ENCODE measurements around the gene MORC2. TPM values are rescaled to one million over a fixed set of nuclear protein-coding genes. Genes with fewer than 3 reads are reported as not detected.

The MORC2 gene
- total RNA-seq, 1 experiment from 2014 or later = 36.1 TPM

DNA sequence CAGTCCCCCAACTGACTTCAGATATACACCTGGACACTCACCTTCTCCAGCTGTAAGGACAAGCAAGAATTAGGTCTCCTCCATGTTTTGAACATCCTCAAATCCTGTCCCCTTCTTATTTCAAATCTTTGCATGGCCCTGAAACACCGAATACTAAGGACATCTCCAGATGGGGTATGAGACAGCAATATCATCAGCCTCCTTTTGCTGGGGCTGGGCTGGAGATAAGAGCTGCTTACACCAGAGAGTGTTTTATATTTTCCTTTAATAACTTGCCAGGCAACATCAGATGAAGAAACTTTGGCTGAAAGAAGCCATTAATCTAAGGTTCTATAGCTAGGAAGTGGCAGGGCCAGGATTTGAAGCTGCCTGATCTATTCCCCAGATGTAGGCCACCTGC is 22.1 kb upstream of the MORC2 start:
- no peak for DNase-seq (ENCODE audit: unreplicated experiment)
- H3K27me3 Mint-ChIP-seq (ENCODE audit: insufficient read depth, unreplicated experiment) = no peaks in the 10 kb centered on the region
- H3K9me3 Mint-ChIP-seq (ENCODE audit: unreplicated experiment) = no peaks in the 10 kb centered on the region
- TF ChIP-seq, protein P1, sequence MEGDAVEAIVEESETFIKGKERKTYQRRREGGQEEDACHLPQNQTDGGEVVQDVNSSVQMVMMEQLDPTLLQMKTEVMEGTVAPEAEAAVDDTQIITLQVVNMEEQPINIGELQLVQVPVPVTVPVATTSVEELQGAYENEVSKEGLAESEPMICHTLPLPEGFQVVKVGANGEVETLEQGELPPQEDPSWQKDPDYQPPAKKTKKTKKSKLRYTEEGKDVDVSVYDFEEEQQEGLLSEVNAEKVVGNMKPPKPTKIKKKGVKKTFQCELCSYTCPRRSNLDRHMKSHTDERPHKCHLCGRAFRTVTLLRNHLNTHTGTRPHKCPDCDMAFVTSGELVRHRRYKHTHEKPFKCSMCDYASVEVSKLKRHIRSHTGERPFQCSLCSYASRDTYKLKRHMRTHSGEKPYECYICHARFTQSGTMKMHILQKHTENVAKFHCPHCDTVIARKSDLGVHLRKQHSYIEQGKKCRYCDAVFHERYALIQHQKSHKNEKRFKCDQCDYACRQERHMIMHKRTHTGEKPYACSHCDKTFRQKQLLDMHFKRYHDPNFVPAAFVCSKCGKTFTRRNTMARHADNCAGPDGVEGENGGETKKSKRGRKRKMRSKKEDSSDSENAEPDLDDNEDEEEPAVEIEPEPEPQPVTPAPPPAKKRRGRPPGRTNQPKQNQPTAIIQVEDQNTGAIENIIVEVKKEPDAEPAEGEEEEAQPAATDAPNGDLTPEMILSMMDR (IDR thresholded peaks at IDR 0.05; ENCODE audit: unreplicated experiment) = no peak
- CTCF ChIA-PET = no interaction called here
- H3K4me3 Mint-ChIP-seq (ENCODE audit: unreplicated experiment) = no peak overlapping the region
- POLR2A ChIA-PET = no interaction called here
- no peak overlapping the region for H3K27ac Mint-ChIP-seq (ENCODE audit: low read depth, unreplicated experiment)
- no peaks in the 10 kb centered on the region for H3K36me3 Mint-ChIP-seq (ENCODE audit: insufficient read depth, unreplicated experiment)
- no peaks in the 10 kb centered on the region for H3K4me1 Mint-ChIP-seq (ENCODE audit: insufficient read depth, unreplicated experiment)
- intact Hi-C loops (cut with micrococcal nuclease) = no loop called here
- no TSS peak for BruUV-seq (replicated peaks)

GRCh38 chr22:30989474-30989873 is 20.9 kb upstream of the MORC2 start:
- BruUV-seq (replicated peaks) = no TSS peak
- POLR2A ChIA-PET = no interaction called here
- no peak for DNase-seq (ENCODE audit: unreplicated experiment)
- Mint-ChIP-seq H3K27ac (ENCODE audit: low read depth, unreplicated experiment) (no peak overlapping the region), H3K36me3 (ENCODE audit: insufficient read depth, unreplicated experiment) (no peaks in the 10 kb centered on the region), H3K27me3 (ENCODE audit: insufficient read depth, unreplicated experiment) (no peaks in the 10 kb centered on the region), H3K9me3 (ENCODE audit: unreplicated experiment) (no peaks in the 10 kb centered on the region), H3K4me1 (ENCODE audit: insufficient read depth, unreplicated experiment) (no peaks in the 10 kb centered on the region), H3K4me3 (ENCODE audit: unreplicated experiment) (no peak overlapping the region)
- TF ChIP-seq, protein P1 (IDR thresholded peaks at IDR 0.05; ENCODE audit: unreplicated experiment) = no peak
- intact Hi-C loops (cut with micrococcal nuclease) = no loop called here
- CTCF ChIA-PET = no interaction called here

DNA sequence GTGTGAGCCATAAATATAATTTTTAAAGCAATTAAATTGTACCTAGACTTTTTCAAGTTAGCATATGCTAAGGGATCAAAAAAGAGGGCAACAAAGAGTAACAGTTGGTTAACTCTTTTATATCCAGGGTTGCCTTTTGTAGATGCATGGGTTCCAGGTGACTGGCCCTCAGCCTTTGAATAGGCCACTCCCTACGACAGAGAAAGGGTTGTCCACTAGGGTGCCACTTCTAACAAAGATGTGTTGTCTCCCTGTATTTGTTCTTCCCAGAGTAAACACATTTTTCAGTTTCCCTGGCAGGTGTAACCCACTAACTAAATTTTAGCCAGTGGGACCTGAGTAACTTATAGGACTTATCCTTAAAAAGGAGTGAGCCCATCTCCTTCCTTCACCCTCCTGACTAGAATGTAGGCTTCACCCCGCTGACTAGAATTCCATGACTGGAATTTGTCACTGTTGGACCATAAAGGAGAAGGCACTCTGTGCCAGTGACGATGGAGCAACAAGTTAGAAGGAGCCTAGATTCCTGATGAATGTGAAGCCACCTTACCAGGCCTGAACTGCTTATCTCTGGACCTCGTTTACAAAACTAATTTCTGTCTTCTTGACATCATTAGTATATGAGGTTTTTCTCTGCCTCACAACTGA is 17.1 kb upstream of the MORC2 start:
- intact Hi-C loops (cut with micrococcal nuclease) = no loop called here
- H3K27ac Mint-ChIP-seq (ENCODE audit: low read depth, unreplicated experiment) = no peak overlapping the region
- H3K27me3 Mint-ChIP-seq (ENCODE audit: insufficient read depth, unreplicated experiment) = no peaks in the 10 kb centered on the region
- ChIA-PET CTCF (no interaction called here), POLR2A (no interaction called here)
- TF ChIP-seq, protein P1 (IDR thresholded peaks at IDR 0.05; ENCODE audit: unreplicated experiment) = no peak
- H3K36me3 Mint-ChIP-seq (ENCODE audit: insufficient read depth, unreplicated experiment) = no peaks in the 10 kb centered on the region
- H3K9me3 Mint-ChIP-seq (ENCODE audit: unreplicated experiment) = no peaks in the 10 kb centered on the region
- H3K4me3 Mint-ChIP-seq (ENCODE audit: unreplicated experiment) = no peak overlapping the region
- no peaks in the 10 kb centered on the region for H3K4me1 Mint-ChIP-seq (ENCODE audit: insufficient read depth, unreplicated experiment)
- no TSS peak for BruUV-seq (replicated peaks)
- DNase-seq (ENCODE audit: unreplicated experiment) = no peak

GRCh38 chr22:30984317-30984716 is 15.7 kb upstream of the MORC2 start:
- DNase-seq (ENCODE audit: unreplicated experiment) = no peak
- H3K9me3 Mint-ChIP-seq (ENCODE audit: unreplicated experiment) = no peaks in the 10 kb centered on the region
- no peaks in the 10 kb centered on the region for H3K27me3 Mint-ChIP-seq (ENCODE audit: insufficient read depth, unreplicated experiment)
- no TSS peak for BruUV-seq (replicated peaks)
- no peak overlapping the region for H3K4me3 Mint-ChIP-seq (ENCODE audit: unreplicated experiment)
- intact Hi-C loops (cut with micrococcal nuclease) = no loop called here
- ChIA-PET POLR2A (interaction anchor here (0.6 to 2.3 kb wide), 3 partner anchors 10 to 78 kb away, joined by 3 to 8 read pairs (median 4); partner anchors contain the start of genes MORC2 and TUG1), CTCF (interaction anchor here (0.6 kb wide), 1 partner anchor 64 kb away, joined by 4 read pairs; no protein-coding TSS in a partner anchor)
- TF ChIP-seq, protein P1 (IDR thresholded peaks at IDR 0.05; ENCODE audit: unreplicated experiment) = no peak
- no peaks in the 10 kb centered on the region for H3K36me3 Mint-ChIP-seq (ENCODE audit: insufficient read depth, unreplicated experiment)
- no peak overlapping the region for H3K27ac Mint-ChIP-seq (ENCODE audit: low read depth, unreplicated experiment)
- no peaks in the 10 kb centered on the region for H3K4me1 Mint-ChIP-seq (ENCODE audit: insufficient read depth, unreplicated experiment)
